B cell (primary cell): ENCODE measurements around the gene MID1.

Experiments
- EZH2 ChIP-seq: IDR thresholded peaks from 2 replicates; pipeline ENCODE4 v1.6.1; 2012; ENCODE audit warnings: borderline replicate concordance, low read depth, mild to moderate bottlenecking, moderate library complexity, low read length; ENCODE audit not compliant: insufficient read depth, poor library complexity, severe bottlenecking
- TF ChIP-seq, protein P1 (sequence below): fragments of 200-600 bp; IDR thresholded peaks from one replicate; pipeline ENCODE4 v1.8.0; 2022; ENCODE audit warnings: antibody characterized with exemption, mild to moderate bottlenecking

DNA sequence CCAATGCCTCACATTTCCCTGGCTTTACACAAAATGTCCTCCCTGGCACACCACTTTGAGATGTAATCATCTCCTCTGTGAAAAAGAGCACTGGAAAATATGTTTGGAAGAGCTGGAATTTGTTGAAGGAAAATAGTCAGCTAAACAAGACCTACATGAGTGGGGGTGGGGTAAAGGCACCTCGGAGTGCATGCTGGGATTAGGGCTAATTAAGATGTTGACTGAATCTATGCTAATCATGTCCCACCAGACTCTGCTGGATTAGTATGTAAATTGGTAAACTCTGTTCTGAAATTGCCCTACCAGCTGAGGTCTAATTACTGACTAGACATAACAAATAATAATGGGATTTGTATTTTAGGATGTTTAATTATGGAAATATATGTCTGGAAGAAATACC lies 46.8 kb upstream of the MID1 start:
- TF ChIP-seq, protein P1, sequence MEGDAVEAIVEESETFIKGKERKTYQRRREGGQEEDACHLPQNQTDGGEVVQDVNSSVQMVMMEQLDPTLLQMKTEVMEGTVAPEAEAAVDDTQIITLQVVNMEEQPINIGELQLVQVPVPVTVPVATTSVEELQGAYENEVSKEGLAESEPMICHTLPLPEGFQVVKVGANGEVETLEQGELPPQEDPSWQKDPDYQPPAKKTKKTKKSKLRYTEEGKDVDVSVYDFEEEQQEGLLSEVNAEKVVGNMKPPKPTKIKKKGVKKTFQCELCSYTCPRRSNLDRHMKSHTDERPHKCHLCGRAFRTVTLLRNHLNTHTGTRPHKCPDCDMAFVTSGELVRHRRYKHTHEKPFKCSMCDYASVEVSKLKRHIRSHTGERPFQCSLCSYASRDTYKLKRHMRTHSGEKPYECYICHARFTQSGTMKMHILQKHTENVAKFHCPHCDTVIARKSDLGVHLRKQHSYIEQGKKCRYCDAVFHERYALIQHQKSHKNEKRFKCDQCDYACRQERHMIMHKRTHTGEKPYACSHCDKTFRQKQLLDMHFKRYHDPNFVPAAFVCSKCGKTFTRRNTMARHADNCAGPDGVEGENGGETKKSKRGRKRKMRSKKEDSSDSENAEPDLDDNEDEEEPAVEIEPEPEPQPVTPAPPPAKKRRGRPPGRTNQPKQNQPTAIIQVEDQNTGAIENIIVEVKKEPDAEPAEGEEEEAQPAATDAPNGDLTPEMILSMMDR, result no peak
- no peak for TF ChIP-seq EZH2
